Hair follicular keratinocyte (primary cell): ENCODE results near the gene UCHL3. TPM values are rescaled to one million over a fixed set of nuclear protein-coding genes. Genes with fewer than 3 reads are reported as not detected.

Experiments
- total RNA-seq: library from RNA; depleted of rRNA; stranded (reverse); fragments of >200 nt; gene quantifications from 2 replicates; pipeline ENCODE4 v1.2.3, GENCODE V29; 2015

UCHL3 gene
- 114 and 122 TPM in 2 replicates for total RNA-seq

GRCh38 chr13:75549262-75550158, at the start of gene UCHL3:
Gene UCHL3, plus strand, starts transcription at chr13:75549791. Its CDS starts 30 bp downstream, at chr13:75549821.

DNA sequence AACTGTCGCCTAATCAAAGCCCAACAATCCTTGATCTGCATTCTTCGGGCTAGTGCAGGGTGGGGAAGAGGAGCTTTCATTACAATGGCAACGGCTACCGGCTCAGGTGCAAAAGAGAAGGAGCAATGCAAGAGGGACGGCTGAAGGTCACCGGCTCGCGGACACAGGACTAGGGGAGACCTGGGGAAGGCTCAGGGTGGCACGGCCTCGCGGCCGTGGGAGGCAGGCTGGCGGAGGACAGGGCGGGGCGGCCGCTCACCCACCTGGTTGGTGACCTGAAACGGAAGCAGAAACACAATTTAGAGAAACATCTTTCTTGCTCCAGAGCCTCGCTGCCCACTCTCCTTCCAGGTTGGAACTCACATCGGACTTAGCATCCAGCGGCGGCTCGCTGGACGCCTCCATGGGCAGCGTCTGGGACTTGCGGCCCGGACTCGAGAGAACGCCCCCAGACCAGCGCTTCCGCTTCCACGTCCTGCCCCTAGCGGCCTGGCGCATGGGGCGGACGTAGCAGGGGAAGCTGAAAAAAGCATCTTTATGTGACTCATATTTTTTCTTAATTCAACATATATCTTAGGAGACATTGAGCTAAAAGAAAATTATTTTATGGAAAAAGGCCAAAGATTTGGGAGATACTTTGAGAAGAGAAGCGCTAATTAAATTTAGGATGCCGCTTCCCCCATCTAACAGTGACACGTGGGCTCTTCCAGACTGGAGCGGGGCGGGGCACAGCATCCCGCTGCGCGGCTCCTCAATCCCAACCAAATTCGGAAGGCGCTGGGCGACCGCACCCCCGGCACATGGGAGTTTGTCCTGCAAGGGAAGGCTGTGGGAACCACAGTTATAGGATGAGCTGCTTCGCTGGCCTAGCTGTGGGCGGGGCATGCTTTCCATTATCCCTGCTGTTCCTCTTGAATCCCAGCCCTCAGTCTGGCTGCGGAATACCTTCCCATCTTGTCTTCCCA, 11.9 kb upstream of the UCHL3 start, which contains the start of gene COMMD6:
Gene COMMD6, minus strand, starts transcription at position 441 of the 965 bp plus-strand sequence. Its CDS starts 36 bp downstream, at position 405.

DNA sequence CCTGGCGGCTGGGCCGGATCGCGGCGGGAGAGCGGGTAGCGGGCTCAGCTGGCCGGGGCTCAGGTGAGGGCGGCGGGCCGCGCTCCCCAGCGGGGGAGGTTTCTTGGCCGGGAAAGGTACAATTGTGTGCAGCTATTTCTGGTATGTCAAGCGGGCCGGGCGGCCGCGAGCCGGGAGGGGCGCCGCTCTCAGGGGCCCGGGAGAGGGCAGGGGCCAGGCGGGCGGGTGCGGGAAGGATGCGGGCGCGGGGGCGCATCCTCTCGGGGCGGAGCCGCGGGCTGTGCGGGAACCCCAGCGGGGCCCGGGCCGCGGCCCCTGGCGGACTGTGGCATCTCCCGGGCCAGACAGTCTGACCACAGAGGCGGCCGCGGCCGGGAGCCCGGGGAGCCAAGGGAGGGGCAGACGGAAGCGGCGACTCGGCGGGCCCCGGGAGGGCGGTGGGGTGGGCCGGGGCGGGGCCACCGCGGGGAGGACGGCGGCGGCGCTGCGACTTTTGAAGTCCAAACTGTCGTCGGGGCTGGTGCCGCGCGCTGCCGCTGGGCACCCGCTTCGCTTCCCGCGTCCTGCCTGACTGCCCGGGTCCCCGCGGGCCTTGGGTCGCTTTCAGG, 86.3 kb downstream of the UCHL3 start, which contains the start of gene LMO7:
Gene LMO7, plus strand, starts transcription at position 503 of the 608 bp plus-strand sequence. CDS start 328 bp downstream, outside the sequence.

Other genes starting within 250 kb of the UCHL3 start
- 9.1 and 10.4 TPM in 2 replicates for gene TBC1D4, start 67.6 kb upstream of the UCHL3 start, total RNA-seq
- 51.9 and 71.5 TPM in 2 replicates for gene COMMD6, start 11.9 kb upstream of the UCHL3 start, total RNA-seq
- 3.7 TPM in 2 replicates for gene LMO7, start 86.5 kb downstream of the UCHL3 start, total RNA-seq